ENCODE measurements around the gene FXYD6. TPM values are rescaled to one million over a fixed set of nuclear protein-coding genes. Genes with fewer than 3 reads are reported as not detected.

The FXYD6 gene
- total RNA-seq, 2 donors from 2014 or later, result 17.5 to 17.8 TPM

- Histone ChIP-seq H3K4me1 (ENCODE audit: control insufficient read depth in 1 of 2, low read depth in 2 of 2) (no peaks in the 10 kb centered on the region), H3K27ac (no peak overlapping the region), H3K9me3 (peaks cover 8% of the 10 kb centered on the region), H3K4me3 (no peak overlapping the region), H3K36me3 (no peaks in the 10 kb centered on the region), H3K27me3 (replicated peaks; ENCODE audit: insufficient read depth) (no peaks in the 10 kb centered on the region)
- no peak for TF ChIP-seq CTCF (IDR thresholded peaks at IDR 0.05)
- ATAC-seq (ENCODE audit: insufficient number of reproducible peaks, low FRiP score, low read depth), result no peak
- DNase-seq (ENCODE audit: low spot score), result no peak
Observed at GRCh38 chr11:117849781-117850414, 26.6 kb downstream of the FXYD6 start.

- peak; percentile 98 for TF ChIP-seq CTCF (IDR thresholded peaks at IDR 0.05)
- no peaks in the 10 kb centered on the region for H3K36me3 ChIP-seq
- H3K27ac ChIP-seq, result no peak overlapping the region
- H3K4me1 ChIP-seq (ENCODE audit: control insufficient read depth in 1 of 2, low read depth in 2 of 2), result no peaks in the 10 kb centered on the region
- no peak overlapping the region for H3K4me3 ChIP-seq
- H3K27me3 ChIP-seq (replicated peaks; ENCODE audit: insufficient read depth), result no peaks in the 10 kb centered on the region
- DNase-seq (ENCODE audit: low spot score), result peak; percentile 28
- no peak for ATAC-seq (ENCODE audit: insufficient number of reproducible peaks, low FRiP score, low read depth)
- no peaks in the 10 kb centered on the region for H3K9me3 ChIP-seq
Observed at GRCh38 chr11:117843666-117844484, 32.6 kb downstream of the FXYD6 start.

DNA sequence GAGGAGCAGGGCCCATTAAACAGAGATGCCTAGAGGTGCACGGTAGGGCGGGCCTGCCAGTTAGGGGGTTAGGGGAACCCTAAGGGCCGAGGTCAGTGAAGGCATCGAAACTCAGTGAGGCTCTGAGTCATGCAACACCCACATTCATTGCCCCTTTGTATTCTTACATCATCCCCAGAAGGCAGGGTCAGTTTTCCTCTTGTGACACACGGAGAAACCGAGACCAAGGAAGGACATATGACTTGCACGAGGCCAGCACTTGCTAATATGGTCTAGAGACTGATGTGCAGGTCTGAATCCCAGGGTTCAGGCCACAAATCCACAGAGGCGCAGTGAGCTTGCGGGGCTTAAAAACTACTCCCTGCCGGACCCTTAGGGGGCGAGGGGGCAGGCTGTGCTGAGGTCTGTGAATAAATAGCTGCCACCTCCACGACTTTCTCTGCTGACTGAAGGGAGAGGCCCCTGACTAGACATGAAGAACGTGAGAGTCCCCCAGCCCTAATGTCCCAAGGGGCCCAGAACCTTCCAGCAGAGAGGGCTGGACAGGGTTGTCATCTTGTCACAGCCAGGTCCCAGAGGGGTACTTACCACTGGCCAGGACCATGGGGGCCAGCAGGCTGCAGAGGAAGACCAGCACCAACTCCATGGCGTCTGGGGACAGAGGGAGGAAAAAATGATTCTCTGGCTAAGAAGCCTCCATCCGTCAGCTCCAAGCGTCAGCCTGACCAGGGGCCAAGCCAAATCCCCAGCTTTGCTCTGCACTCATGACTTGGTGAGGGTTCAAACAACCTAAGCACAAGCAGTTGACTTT lies 34.1 kb downstream of the FXYD6 start:
- Histone ChIP-seq H3K36me3 (no peaks in the 10 kb centered on the region), H3K9me3 (no peaks in the 10 kb centered on the region), H3K27ac (peak overlapping the region in 1 of 2 donors; percentile 36), H3K4me1 (ENCODE audit: control insufficient read depth in 1 of 2, low read depth in 2 of 2) (no peaks in the 10 kb centered on the region), H3K4me3 (no peak overlapping the region), H3K27me3 (replicated peaks; ENCODE audit: insufficient read depth) (no peaks in the 10 kb centered on the region)
- no peak for ATAC-seq (ENCODE audit: insufficient number of reproducible peaks, low FRiP score, low read depth)
- no peak for TF ChIP-seq CTCF (IDR thresholded peaks at IDR 0.05)
- DNase-seq (ENCODE audit: low spot score), result no peak

GRCh38 chr11:117841551-117842031 lies 34.9 kb downstream of the FXYD6 start:
- H3K4me1 ChIP-seq (ENCODE audit: control insufficient read depth in 1 of 2, low read depth in 2 of 2), result no peaks in the 10 kb centered on the region
- no peaks in the 10 kb centered on the region for H3K27me3 ChIP-seq (replicated peaks; ENCODE audit: insufficient read depth)
- TF ChIP-seq CTCF (IDR thresholded peaks at IDR 0.05), result no peak
- peak overlapping the region in 1 of 2 donors; percentile 4 for H3K27ac ChIP-seq
- no peak for ATAC-seq (ENCODE audit: insufficient number of reproducible peaks, low FRiP score, low read depth)
- H3K36me3 ChIP-seq, result no peaks in the 10 kb centered on the region
- H3K9me3 ChIP-seq, result no peaks in the 10 kb centered on the region
- DNase-seq (ENCODE audit: low spot score), result no peak
- no peak overlapping the region for H3K4me3 ChIP-seq

Measured in thoracic aorta (tissue), 2 donors.